ENCODE results near the gene CDC25B. TPM values are rescaled to one million over a fixed set of nuclear protein-coding genes. Genes with fewer than 3 reads are reported as not detected.

CDC25B gene
- total and polyA plus RNA-seq, 2 of the 13 experiments (the other 11 are each of a cell fraction or from before 2014, with no cell fraction given): 14.5 to 19.4 TPM

- TF ChIP-seq DRAP1 (CRISPR knock-in tag; IDR thresholded peaks at IDR 0.05): no peak
- no peak for TF ChIP-seq ZBTB40 (IDR thresholded peaks at IDR 0.05)
- TF ChIP-seq ZBTB40 (CRISPR knock-in tag; IDR thresholded peaks at IDR 0.05): peak; percentile 61; the same call in 1 of the 2 replicates
- TF ChIP-seq ZNF788 (CRISPR knock-in tag; IDR thresholded peaks at IDR 0.05; ENCODE audit: borderline replicate concordance): no peak
- no peak for TF ChIP-seq ZNF572 (CRISPR knock-in tag; IDR thresholded peaks at IDR 0.05)
- TF ChIP-seq HIVEP1 (CRISPR knock-in tag; IDR thresholded peaks at IDR 0.05): 0 out of 2 replicates have a peak, but pooled peaks have one; percentile 29
- no peak for TF ChIP-seq NBN (conservative IDR thresholded peaks at IDR 0.05)
- peak; percentile 18; the same call in 1 of the 2 replicates for TF ChIP-seq GATAD1 (CRISPR knock-in tag; IDR thresholded peaks at IDR 0.05)
- peak; percentile 42 for TF ChIP-seq SALL1 (CRISPR knock-in tag; IDR thresholded peaks at IDR 0.05)
Observed at GRCh38 chr20:3786126-3786484, 10.0 kb upstream of the CDC25B start (continued).

All from HepG2 (cell line).